Panc1 (cell line): ENCODE results near the gene KCNQ1OT1.

Experiments
- CTCF ChIP-seq: fragments of 450-650 bp; IDR thresholded peaks from 2 replicates; pipeline ENCODE4 v1.5.1; 2017; ENCODE audit warnings: mild to moderate bottlenecking
- POLR2AphosphoS5 ChIP-seq: IDR thresholded peaks from 2 replicates; pipeline ENCODE4 v1.6.1; 2012; ENCODE audit warnings: mild to moderate bottlenecking, low read depth, low read length, moderate library complexity
- REST ChIP-seq, 2 experiments: IDR thresholded peaks; 2 replicates each; pipeline ENCODE4 v1.6.1; 2011 to 2012; ENCODE audit warnings: low read depth in 2 of 2, control low read depth in 1 of 2, low read length in 1 of 2, mild to moderate bottlenecking in 1 of 2, moderate library complexity in 1 of 2; ENCODE audit not compliant: insufficient read depth in 1 of 2
- SIN3A ChIP-seq: IDR thresholded peaks from 2 replicates; pipeline ENCODE4 v1.6.1; 2012; ENCODE audit warnings: low read depth, mild to moderate bottlenecking, low read length, moderate library complexity, borderline replicate concordance; ENCODE audit not compliant: insufficient read depth

GRCh38 chr11:2586793-2587131 lies 113.0 kb downstream of the KCNQ1OT1 start:
- TF ChIP-seq CTCF (no peak), POLR2AphosphoS5 (no peak), REST (IDR thresholded peaks at IDR 0.05; ENCODE audit: insufficient read depth in 1 of 2, low read depth in 2 of 2, low read length in 1 of 2) (no peak), SIN3A (no peak)
